K562 (cell line): ENCODE data around the gene MUSK.
"Not testable (repeated sequence)": the region's sequence is repeated elsewhere in the genome, so short reads cannot be mapped to it uniquely, and the experiment has no call there.

ENCODE experiments used
- HDAC6 ChIP-seq: IDR thresholded peaks from 2 replicates; pipeline ENCODE4 v1.6.1; 2012; ENCODE audit warnings: low read depth, mild to moderate bottlenecking, control low read depth, inconsistent platforms, low read length, moderate library complexity
- JUNB ChIP-seq: fragments of 450-650 bp; formaldehyde crosslinking; conservative IDR thresholded peaks from 2 replicates; pipeline ENCODE4 v1.4.0; 2020; ENCODE audit warnings: mild to moderate bottlenecking
- SMC3 ChIP-seq: conservative IDR thresholded peaks from 2 replicates; pipeline ENCODE4 v1.6.1; 2011; ENCODE audit warnings: low read depth, low read length, improper control_type of control experiment; ENCODE audit not compliant: insufficient read depth
- SRSF9 ChIP-seq: fragments of 200-400 bp; formaldehyde crosslinking; IDR thresholded peaks from 2 replicates; pipeline ENCODE4 v1.6.1; 2017; ENCODE audit warnings: low read depth, low read length, borderline replicate concordance
- ZBTB33 ChIP-seq: sonication (generic); formaldehyde crosslinking; IDR thresholded peaks from 2 replicates; pipeline ENCODE4 v1.8.1; 2023; ENCODE audit warnings: mild to moderate bottlenecking, missing genetic modification reagents
- TF ChIP-seq, protein P1 (sequence below): sonication (generic); formaldehyde crosslinking; IDR thresholded peaks from 2 replicates; pipeline ENCODE4 v1.5.0; 2020; ENCODE audit warnings: missing genetic modification reagents
- TF ChIP-seq, protein P2 (sequence below), 3 experiments: IDR thresholded peaks in 2 of 3; conservative IDR thresholded peaks in 1 of 3; 2 replicates each; pipeline ENCODE4 v1.5.1; 2011 to 2012; ENCODE audit warnings: low read length in 3 of 3, mild to moderate bottlenecking in 3 of 3, control low read depth in 2 of 3, improper control_type of control experiment in 1 of 3, inconsistent platforms in 1 of 3, low read depth in 1 of 3, mixed read lengths in 1 of 3, moderate library complexity in 1 of 3; ENCODE audit not compliant: insufficient read depth in 2 of 3
- TF ChIP-seq, protein P3 (sequence below): IDR thresholded peaks from 2 replicates; pipeline ENCODE4 v1.6.1; 2011; ENCODE audit warnings: borderline replicate concordance, low read depth, mild to moderate bottlenecking, moderate library complexity, low read length; ENCODE audit not compliant: insufficient read depth, poor library complexity, severe bottlenecking

- not testable (repeated sequence) for TF ChIP-seq SMC3; JUNB; HDAC6; SRSF9; ZBTB33 (CRISPR knock-in tag)
- TF ChIP-seq, protein P1, sequence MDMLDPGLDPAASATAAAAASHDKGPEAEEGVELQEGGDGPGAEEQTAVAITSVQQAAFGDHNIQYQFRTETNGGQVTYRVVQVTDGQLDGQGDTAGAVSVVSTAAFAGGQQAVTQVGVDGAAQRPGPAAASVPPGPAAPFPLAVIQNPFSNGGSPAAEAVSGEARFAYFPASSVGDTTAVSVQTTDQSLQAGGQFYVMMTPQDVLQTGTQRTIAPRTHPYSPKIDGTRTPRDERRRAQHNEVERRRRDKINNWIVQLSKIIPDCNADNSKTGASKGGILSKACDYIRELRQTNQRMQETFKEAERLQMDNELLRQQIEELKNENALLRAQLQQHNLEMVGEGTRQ (CRISPR knock-in tag) = not testable (repeated sequence)
- TF ChIP-seq, protein P2, sequence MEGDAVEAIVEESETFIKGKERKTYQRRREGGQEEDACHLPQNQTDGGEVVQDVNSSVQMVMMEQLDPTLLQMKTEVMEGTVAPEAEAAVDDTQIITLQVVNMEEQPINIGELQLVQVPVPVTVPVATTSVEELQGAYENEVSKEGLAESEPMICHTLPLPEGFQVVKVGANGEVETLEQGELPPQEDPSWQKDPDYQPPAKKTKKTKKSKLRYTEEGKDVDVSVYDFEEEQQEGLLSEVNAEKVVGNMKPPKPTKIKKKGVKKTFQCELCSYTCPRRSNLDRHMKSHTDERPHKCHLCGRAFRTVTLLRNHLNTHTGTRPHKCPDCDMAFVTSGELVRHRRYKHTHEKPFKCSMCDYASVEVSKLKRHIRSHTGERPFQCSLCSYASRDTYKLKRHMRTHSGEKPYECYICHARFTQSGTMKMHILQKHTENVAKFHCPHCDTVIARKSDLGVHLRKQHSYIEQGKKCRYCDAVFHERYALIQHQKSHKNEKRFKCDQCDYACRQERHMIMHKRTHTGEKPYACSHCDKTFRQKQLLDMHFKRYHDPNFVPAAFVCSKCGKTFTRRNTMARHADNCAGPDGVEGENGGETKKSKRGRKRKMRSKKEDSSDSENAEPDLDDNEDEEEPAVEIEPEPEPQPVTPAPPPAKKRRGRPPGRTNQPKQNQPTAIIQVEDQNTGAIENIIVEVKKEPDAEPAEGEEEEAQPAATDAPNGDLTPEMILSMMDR (IDR thresholded peaks at IDR 0.05 in 2 of 3, conservative IDR thresholded peaks at IDR 0.05 in 1 of 3; ENCODE audit: insufficient read depth in 2 of 3, low read depth in 1 of 3, low read length in 3 of 3) = not testable (repeated sequence)
- TF ChIP-seq, protein P3, sequence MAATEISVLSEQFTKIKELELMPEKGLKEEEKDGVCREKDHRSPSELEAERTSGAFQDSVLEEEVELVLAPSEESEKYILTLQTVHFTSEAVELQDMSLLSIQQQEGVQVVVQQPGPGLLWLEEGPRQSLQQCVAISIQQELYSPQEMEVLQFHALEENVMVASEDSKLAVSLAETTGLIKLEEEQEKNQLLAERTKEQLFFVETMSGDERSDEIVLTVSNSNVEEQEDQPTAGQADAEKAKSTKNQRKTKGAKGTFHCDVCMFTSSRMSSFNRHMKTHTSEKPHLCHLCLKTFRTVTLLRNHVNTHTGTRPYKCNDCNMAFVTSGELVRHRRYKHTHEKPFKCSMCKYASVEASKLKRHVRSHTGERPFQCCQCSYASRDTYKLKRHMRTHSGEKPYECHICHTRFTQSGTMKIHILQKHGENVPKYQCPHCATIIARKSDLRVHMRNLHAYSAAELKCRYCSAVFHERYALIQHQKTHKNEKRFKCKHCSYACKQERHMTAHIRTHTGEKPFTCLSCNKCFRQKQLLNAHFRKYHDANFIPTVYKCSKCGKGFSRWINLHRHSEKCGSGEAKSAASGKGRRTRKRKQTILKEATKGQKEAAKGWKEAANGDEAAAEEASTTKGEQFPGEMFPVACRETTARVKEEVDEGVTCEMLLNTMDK = not testable (repeated sequence)
Observed at GRCh38 chr9:110826400-110826799, 157.8 kb downstream of the MUSK start.
